DOHH2 (cell line): ENCODE data around the gene MYO5A.

Experiments used
- H3F3A ChIP-seq: fragments of 200-600 bp; sonication (generic), shearing (Covaris generic); 2 replicates; pipeline ENCODE4 v1.6.0; 2016; ENCODE audit warnings: antibody characterized with exemption, mild to moderate bottlenecking; ENCODE audit not compliant: control insufficient read depth, insufficient read depth
- H3K27ac ChIP-seq: fragments of 200-600 bp; sonication (generic); 2 replicates; pipeline ENCODE4 v1.5.1; 2014; ENCODE audit warnings: low read depth, mild to moderate bottlenecking, low read length, moderate library complexity
- H3K27me3 ChIP-seq: fragments of 200-600 bp; sonication (generic); 2 replicates; pipeline ENCODE4 v1.6.1; 2014; ENCODE audit warnings: mild to moderate bottlenecking, low read length, mixed read lengths; ENCODE audit not compliant: control insufficient read depth
- H3K36me3 ChIP-seq: fragments of 200-600 bp; sonication (generic); 2 replicates; pipeline ENCODE4 v1.6.1; 2014; ENCODE audit warnings: mild to moderate bottlenecking, low read length, moderate library complexity, mixed read lengths; ENCODE audit not compliant: control insufficient read depth
- H3K4me1 ChIP-seq: fragments of 200-600 bp; sonication (generic); 2 replicates; pipeline ENCODE4 v1.6.1; 2014; ENCODE audit warnings: mild to moderate bottlenecking, low read length, mixed read lengths; ENCODE audit not compliant: control insufficient read depth
- H3K4me2 ChIP-seq: fragments of 200-600 bp; sonication (generic); 2 replicates; pipeline ENCODE4 v1.6.0; 2014; ENCODE audit warnings: mild to moderate bottlenecking, low read length, moderate library complexity
- H3K4me3 ChIP-seq: fragments of 200-600 bp; sonication (generic); 2 replicates; pipeline ENCODE4 v1.5.1; 2014; ENCODE audit warnings: mild to moderate bottlenecking, low read length, mixed read lengths
- H3K79me2 ChIP-seq: fragments of 200-600 bp; sonication (generic); 2 replicates; pipeline ENCODE4 v1.6.1; 2014; ENCODE audit warnings: mild to moderate bottlenecking, low read length, mixed read lengths; ENCODE audit not compliant: control insufficient read depth
- H3K9me2 ChIP-seq: fragments of 200-600 bp; sonication (generic); replicated peaks from 2 replicates; pipeline ENCODE4 v1.6.1; 2014; ENCODE audit warnings: mild to moderate bottlenecking, low read length, mixed read lengths; ENCODE audit not compliant: control insufficient read depth
- H3K9me3 ChIP-seq: fragments of 200-600 bp; sonication (generic); 2 replicates; pipeline ENCODE4 v1.6.1; 2014; ENCODE audit warnings: antibody characterized with exemption, low read length, mixed read lengths; ENCODE audit not compliant: control insufficient read depth, insufficient read depth
- H4K20me1 ChIP-seq: fragments of 200-600 bp; sonication (generic); 2 replicates; pipeline ENCODE4 v1.6.0; 2014; ENCODE audit warnings: low read depth, mild to moderate bottlenecking, antibody characterized with exemption, low read length, moderate library complexity; ENCODE audit not compliant: control insufficient read depth, insufficient read depth
- CTCF ChIP-seq: fragments of 200-600 bp; sonication (generic); IDR thresholded peaks from one replicate; pipeline ENCODE4 v1.5.1; 2014; ENCODE audit warnings: antibody characterized with exemption, mild to moderate bottlenecking, low read depth, low read length; ENCODE audit not compliant: poor library complexity, severe bottlenecking
- EZH2phosphoT487 ChIP-seq: fragments of 200-600 bp; sonication (generic); IDR thresholded peaks from 2 replicates; pipeline ENCODE4 v1.6.1; 2017; ENCODE audit warnings: borderline replicate concordance, mild to moderate bottlenecking, antibody characterized with exemption, low read length, moderate library complexity, mixed read lengths

MYO5A gene

DNA sequence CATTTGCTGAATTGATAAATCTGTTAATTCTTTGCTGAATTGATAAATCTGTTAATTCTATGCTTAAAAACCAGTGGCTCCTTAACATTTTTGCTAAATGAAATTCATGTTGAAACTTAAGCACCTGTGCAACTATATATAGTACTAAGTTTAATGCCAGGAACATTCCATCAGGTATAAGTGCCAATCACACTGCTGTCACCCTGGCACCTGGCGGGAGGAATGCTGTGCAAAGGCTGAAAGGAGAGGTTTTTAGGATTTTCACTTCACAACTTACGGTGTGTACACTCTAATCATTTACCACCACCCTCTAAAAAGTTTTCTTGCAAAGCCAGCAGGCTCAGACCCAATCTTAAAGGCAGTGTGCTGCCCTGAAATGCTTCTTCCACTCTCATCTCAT lies 199.5 kb downstream of the MYO5A start:
- Histone ChIP-seq H3K36me3 (peaks cover 16% of the 10 kb centered on the region), H3K27ac (no peak overlapping the region), H3K4me1 (peaks cover 9% of the 10 kb centered on the region), H3K27me3 (no peaks in the 10 kb centered on the region), H3K9me2 (no peaks in the 10 kb centered on the region), H3K79me2 (no peaks in the 10 kb centered on the region), H3K9me3 (no peaks in the 10 kb centered on the region), H3K4me2 (no peak overlapping the region), H3F3A (no peaks in the 10 kb centered on the region), H4K20me1 (no peaks in the 10 kb centered on the region), H3K4me3 (no peak overlapping the region)
- TF ChIP-seq EZH2phosphoT487 = no peak
- TF ChIP-seq CTCF = no peak

- Histone ChIP-seq H3K4me1 (peaks cover 9% of the 10 kb centered on the region), H3K9me2 (no peaks in the 10 kb centered on the region), H3K27ac (no peak overlapping the region), H3K4me3 (no peak overlapping the region), H3K4me2 (no peak overlapping the region), H3K9me3 (no peaks in the 10 kb centered on the region), H3K27me3 (no peaks in the 10 kb centered on the region), H4K20me1 (no peaks in the 10 kb centered on the region), H3F3A (no peaks in the 10 kb centered on the region), H3K36me3 (peaks cover 16% of the 10 kb centered on the region), H3K79me2 (no peaks in the 10 kb centered on the region)
- TF ChIP-seq CTCF = no peak
- TF ChIP-seq EZH2phosphoT487 = no peak
Measured at GRCh38 chr15:52328680-52329079, 200.0 kb downstream of the MYO5A start.

- Histone ChIP-seq H3K9me2 (no peaks in the 10 kb centered on the region), H3K79me2 (no peaks in the 10 kb centered on the region), H3K9me3 (no peaks in the 10 kb centered on the region), H3K27me3 (no peaks in the 10 kb centered on the region), H3K4me3 (no peak overlapping the region), H3F3A (no peaks in the 10 kb centered on the region), H3K4me1 (peaks cover 7% of the 10 kb centered on the region), H3K36me3 (peaks cover 16% of the 10 kb centered on the region), H3K27ac (no peak overlapping the region), H4K20me1 (no peaks in the 10 kb centered on the region), H3K4me2 (no peak overlapping the region)
- TF ChIP-seq CTCF = no peak
- TF ChIP-seq EZH2phosphoT487 = no peak
Measured at GRCh38 chr15:52326756-52327155, 201.9 kb downstream of the MYO5A start.

- Histone ChIP-seq H3K27ac (no peak overlapping the region), H3K4me3 (no peak overlapping the region), H3K4me1 (no peaks in the 10 kb centered on the region), H4K20me1 (no peaks in the 10 kb centered on the region), H3F3A (no peaks in the 10 kb centered on the region), H3K36me3 (peaks cover 17% of the 10 kb centered on the region), H3K9me3 (no peaks in the 10 kb centered on the region), H3K27me3 (no peaks in the 10 kb centered on the region), H3K4me2 (no peak overlapping the region), H3K79me2 (no peaks in the 10 kb centered on the region), H3K9me2 (no peaks in the 10 kb centered on the region)
- TF ChIP-seq CTCF = no peak
- TF ChIP-seq EZH2phosphoT487 = no peak
Measured at GRCh38 chr15:52324109-52324508, 204.6 kb downstream of the MYO5A start.
